Left lobe of liver (tissue), 2 donors: ENCODE measurements around the gene SYCP3. TPM values are rescaled to one million over a fixed set of nuclear protein-coding genes. Genes with fewer than 3 reads are reported as not detected.
A peak's percentile ranks its signal among the peaks of the same experiment; 100 is the strongest.

ENCODE experiments used
- ATAC-seq: fragments of 200-7000 bp; cut with Tn5 transposase; one replicate; pipeline ENCODE4 v1.9.1; 2020; ENCODE audit warnings: mild to moderate bottlenecking, moderate library complexity
- DNase-seq: peaks from one replicate; pipeline ENCODE4 v3.0.0-alpha.2; 2020; ENCODE audit warnings: low spot score
- total RNA-seq: library from RNA; stranded (reverse); gene quantifications from one replicate; pipeline ENCODE4 v1.2.1, GENCODE V29; 2021
- donor health status: DM: no; HTN: no; CAD: no; lungs with moderate emphysema.
- donor health status: DM: no; HTN: yes; CAD: no.

Gene SYCP3
- total RNA-seq, 1 donor from 2014 or later, result not detected

- ATAC-seq (no peak), DNase-seq (no peak)
These were observed 24.3 kb downstream of the SYCP3 start for GRCh38 chr12:101714877-101715444.

- no peak for DNase-seq
- ATAC-seq, result no peak
These were observed 25.3 kb downstream of the SYCP3 start for GRCh38 chr12:101713930-101714329.

- ATAC-seq, result peak; percentile 91
- DNase-seq, result peak; percentile 87
These were observed 26.1 kb downstream of the SYCP3 start for GRCh38 chr12:101713059-101713682.

- peak; percentile 49 for ATAC-seq
- no peak for DNase-seq
These were observed 29.0 kb downstream of the SYCP3 start for GRCh38 chr12:101710288-101710687.

- no peak for DNase-seq
- peak; percentile 25 for ATAC-seq
These were observed 32.0 kb downstream of the SYCP3 start for GRCh38 chr12:101707131-101707782.

- DNase-seq (no peak), ATAC-seq (no peak)
These were observed 32.9 kb downstream of the SYCP3 start for GRCh38 chr12:101706403-101706802.

GRCh38 chr12:101703487-101703886 is 35.8 kb downstream of the SYCP3 start:
- ATAC-seq, result no peak

GRCh38 chr12:101700299-101700820 is 38.9 kb downstream of the SYCP3 start:
- DNase-seq (no peak), ATAC-seq (no peak)

More at GRCh38 chr12:101703487-101703886, 35.8 kb downstream of the SYCP3 start:
- no peak for DNase-seq

GRCh38 chr12:101698800-101699347 is 40.4 kb downstream of the SYCP3 start:
- DNase-seq, result no peak
- ATAC-seq, result peak; percentile 2

- DNase-seq (peak; percentile 92), ATAC-seq (peak; percentile 70)
These were observed 41.1 kb downstream of the SYCP3 start for GRCh38 chr12:101697930-101698799.

- peak; percentile 70 for ATAC-seq
- peak; percentile 89 for DNase-seq
These were observed 41.9 kb downstream of the SYCP3 start, which contains the start of gene CHPT1 for GRCh38 chr12:101697197-101697929. TSS of gene CHPT1 (plus strand) at chr12:101697640. CDS start at chr12:101697862, 222 bp downstream.

GRCh38 chr12:101696251-101697196 is 42.7 kb downstream of the SYCP3 start:
- ATAC-seq, result peak; percentile 66

GRCh38 chr12:101695706-101696105 is 43.6 kb downstream of the SYCP3 start:
- ATAC-seq, result no peak
- no peak for DNase-seq

More at GRCh38 chr12:101696251-101697196, 42.7 kb downstream of the SYCP3 start:
- DNase-seq, result peak; percentile 91

- no peak for ATAC-seq
- DNase-seq, result no peak
These were observed 44.3 kb downstream of the SYCP3 start for GRCh38 chr12:101694986-101695385.

- ATAC-seq, result no peak
- no peak for DNase-seq
These were observed 44.9 kb downstream of the SYCP3 start for GRCh38 chr12:101694297-101694848.

- no peak for DNase-seq
- ATAC-seq, result peak; percentile 83
These were observed 47.7 kb downstream of the SYCP3 start for GRCh38 chr12:101691503-101692096.

- peak; percentile 14 for ATAC-seq
- no peak for DNase-seq
These were observed 48.6 kb downstream of the SYCP3 start for GRCh38 chr12:101690544-101691098.

- peak; percentile 71 for ATAC-seq
- DNase-seq, result no peak
These were observed 53.1 kb downstream of the SYCP3 start for GRCh38 chr12:101686176-101686575.
